H1 (cell line): ENCODE data around the gene FSIP1. TPM values are rescaled to one million over a fixed set of nuclear protein-coding genes. Genes with fewer than 3 reads are reported as not detected.

Experiments
- BRCA1 ChIP-seq: IDR thresholded peaks from 2 replicates; pipeline ENCODE4 v1.6.1; 2012; ENCODE audit warnings: low read depth, low read length, improper control_type of control experiment
- CBX5 ChIP-seq: fragments of 300-800, 300-1000 bp; sonication (generic); IDR thresholded peaks from 2 replicates; pipeline ENCODE4 v1.7.1; 2016; ENCODE audit warnings: antibody characterized with exemption, low read length, low read depth
- CHD7 ChIP-seq: fragments of 300-600 bp; sonication (generic); IDR thresholded peaks from 2 replicates; pipeline ENCODE4 v1.7.1; 2012; ENCODE audit warnings: low read length, moderate library complexity, mild to moderate bottlenecking, inconsistent platforms; ENCODE audit not compliant: insufficient replicate concordance
- KDM1A ChIP-seq: fragments of 200-600, 300-600 bp; sonication (generic); IDR thresholded peaks from 2 replicates; pipeline ENCODE4 v1.7.1; 2016; ENCODE audit warnings: mild to moderate bottlenecking, low read length, borderline replicate concordance
- MAX ChIP-seq: IDR thresholded peaks from 2 replicates; pipeline ENCODE4 v1.6.1; 2012; ENCODE audit warnings: inconsistent platforms
- NANOG ChIP-seq: IDR thresholded peaks from 2 replicates; pipeline ENCODE4 v1.6.1; 2011; ENCODE audit warnings: low read length, low read depth, mild to moderate bottlenecking, inconsistent platforms; ENCODE audit not compliant: insufficient read depth, poor library complexity, severe bottlenecking
- POLR2A ChIP-seq, 2 experiments: IDR thresholded peaks; 1 replicate in 1 of 2; 2 replicates in 1 of 2; pipeline ENCODE4 v1.6.1; 2011; ENCODE audit warnings: low read depth in 2 of 2, low read length in 2 of 2, mild to moderate bottlenecking in 2 of 2; ENCODE audit errors: control extremely low read depth in 1 of 2
- RNF2 ChIP-seq: fragments of 200-900, 300-1000 bp; sonication (generic); IDR thresholded peaks from 2 replicates; pipeline ENCODE4 v1.7.1; 2016; ENCODE audit warnings: borderline replicate concordance, low read depth, mild to moderate bottlenecking, antibody characterized with exemption, low read length; ENCODE audit not compliant: poor library complexity, severe bottlenecking; ENCODE audit errors: missing control alignments
- SIX5 ChIP-seq: IDR thresholded peaks from 2 replicates; pipeline ENCODE4 v1.6.1; 2011; ENCODE audit warnings: mild to moderate bottlenecking, low read depth, low read length
- polyA plus RNA-seq, 7 experiments: library from polyadenylated mRNA; depleted of rRNA in 3 of 7; stranded (reverse) in 5 of 7; unstranded in 2 of 7; fragments of >200 nt in 5 of 7; fragments of 200-250 nt in 2 of 7; gene quantifications; 1 replicate in 5 of 7; 2 replicates in 1 of 7; 4 replicates in 1 of 7; pipeline versions ENCODE4 v1.2.1 to v1.2.3, GENCODE V29; 2011 to 2013; ENCODE audit warnings: missing spikeins in 2 of 7, mixed read lengths in 2 of 7
- total RNA-seq: library from RNA; stranded (reverse); fragmentation: NEBNext Ultra II Directional; extraction: Animal tissue kit (Norgen Biotek cat#: 25700); gene quantifications from 2 replicates; pipeline ENCODE4 v1.2.1, GENCODE V29; 2021

The FSIP1 gene
- total and polyA plus RNA-seq, 2 of the 8 experiments (the other 6 are each of a cell fraction or from before 2014, with no cell fraction given), result 0.18 to 1.3 TPM

- no peak for TF ChIP-seq CHD7
- TF ChIP-seq CBX5, result no peak
- no peak for TF ChIP-seq NANOG
- TF ChIP-seq RNF2, result no peak
- TF ChIP-seq BRCA1, result no peak
- TF ChIP-seq KDM1A, result no peak
- no peak for TF ChIP-seq SIX5
- TF ChIP-seq POLR2A (IDR thresholded peaks at IDR 0.05; ENCODE audit: control extremely low read depth in 1 of 2, low read depth in 2 of 2, low read length in 2 of 2), result no peak
- no peak for TF ChIP-seq MAX
Observed at GRCh38 chr15:39785139-39785538, 2.5 kb upstream of the FSIP1 start (continued).
